ENCODE measurements around the gene MYOG. TPM values are rescaled to one million over a fixed set of nuclear protein-coding genes. Genes with fewer than 3 reads are reported as not detected.

Gene MYOG
- total and polyA plus RNA-seq, 10 of the 15 experiments (the other 5 are each of a cell fraction or from before 2014, with no cell fraction given), result not detected

- Histone ChIP-seq H3K36me3 (ENCODE audit: control insufficient read depth in 2 of 2, insufficient read depth in 2 of 2, low read length in 1 of 2) (no peaks in the 10 kb centered on the region; a peak in 1 of 4 replicates), H2AFZ (ENCODE audit: control insufficient read depth, low read depth, low read length) (no peak overlapping the region), H3K9ac (ENCODE audit: control insufficient read depth, insufficient read depth, low read length) (no peak overlapping the region), H3K4me1 (ENCODE audit: control insufficient read depth, insufficient read depth, low read length) (peaks cover 11% of the 10 kb centered on the region), H3K79me2 (ENCODE audit: control insufficient read depth, insufficient read depth, low read length) (no peaks in the 10 kb centered on the region), H3K9me3 (replicated peaks; ENCODE audit: control insufficient read depth, insufficient read depth, low read length) (no peaks in the 10 kb centered on the region), H3K27ac (ENCODE audit: control insufficient read depth, insufficient read depth) (no peak overlapping the region), H3K27me3 (replicated peaks in 1 of 2; ENCODE audit: control insufficient read depth in 2 of 2, insufficient read depth in 2 of 2, low read length in 1 of 2) (no peaks in the 10 kb centered on the region), H4K20me1 (ENCODE audit: control insufficient read depth, insufficient read depth) (peaks cover 6% of the 10 kb centered on the region), H3K4me3 (no peak overlapping the region), H3K4me2 (ENCODE audit: control insufficient read depth, insufficient read depth) (no peak overlapping the region)
- CTCF ChIA-PET, result interaction anchor here (1.2 to 9.7 kb wide), 8 partner anchors 12 to 1389 kb away, joined by 3 to 127 read pairs (median 58); no protein-coding TSS in a partner anchor
- DNase-seq (ENCODE audit: low read depth, low spot score) (no peak), ATAC-seq (no peak), FAIRE-seq (no peak)
- intact Hi-C loops (cut with micrococcal nuclease; ENCODE audit: unreplicated experiment), result no loop called here
- WGBS (ENCODE audit: insufficient coverage, insufficient replicate concordance, low lambda C conversion rate, missing lambda C conversion rate), result 6% methylated on average over 3 of the region's 3 CpGs
- no TSS peak for BruUV-seq (replicated peaks)
- in situ Hi-C loops (cut with MboI), result no loop called here
- RAD21 ChIA-PET (ENCODE audit: unreplicated experiment), result interaction anchor here (1.0 to 3.7 kb wide), 2 partner anchors 174 to 226 kb away, joined by 3 to 16 read pairs; no protein-coding TSS in a partner anchor
- SMC1A ChIA-PET (ENCODE audit: uncharacterized antibody, unreplicated experiment), result interaction anchor here (0.9 to 3.5 kb wide), 5 partner anchors 11 to 229 kb away, joined by 3 to 24 read pairs (median 18); no protein-coding TSS in a partner anchor
- POLR2A ChIA-PET, result no interaction called here
- TF ChIP-seq BCL3 (IDR thresholded peaks at IDR 0.05; ENCODE audit: borderline replicate concordance, insufficient read depth, low read depth, low read length, poor library complexity, severe bottlenecking) (no peak), LARP7 (IDR thresholded peaks at IDR 0.05) (no peak), MAX (IDR thresholded peaks at IDR 0.05; ENCODE audit: low read depth, low read length) (no peak), EED (IDR thresholded peaks at IDR 0.05; ENCODE audit: low read depth) (no peak), FOXM1 (IDR thresholded peaks at IDR 0.05; ENCODE audit: low read depth, low read length) (no peak), ZNF622 (IDR thresholded peaks at IDR 0.05) (no peak), SREBF1 (IDR thresholded peaks at IDR 0.05; ENCODE audit: low read length) (no peak), WRNIP1 (IDR thresholded peaks at IDR 0.05; ENCODE audit: borderline replicate concordance, low read depth, low read length) (no peak), PAX8 (IDR thresholded peaks at IDR 0.05) (no peak), FOS (IDR thresholded peaks at IDR 0.05; ENCODE audit: borderline replicate concordance, extremely low read depth, insufficient read length) (no peak), ATF7 (IDR thresholded peaks at IDR 0.05; ENCODE audit: low read depth) (no peak), HDAC6 (IDR thresholded peaks at IDR 0.05; ENCODE audit: unreplicated experiment) (no peak), RUNX3 (IDR thresholded peaks at IDR 0.05; ENCODE audit: low read length) (no peak), GABPA (IDR thresholded peaks at IDR 0.05; ENCODE audit: low read depth) (no peak), KLF5 (IDR thresholded peaks at IDR 0.05; ENCODE audit: partially characterized antibody) (no peak), CHD2 (IDR thresholded peaks at IDR 0.05; ENCODE audit: borderline replicate concordance, low read depth, low read length) (no peak), NBN (IDR thresholded peaks at IDR 0.05) (no peak), GATAD2B (conservative IDR thresholded peaks at IDR 0.05; ENCODE audit: low read depth) (no peak)
Observed at GRCh38 chr1:203041351-203041932, 44.4 kb downstream of the MYOG start.
